Rectal smooth muscle tissue (tissue), 1 donor: ENCODE measurements around the gene TMEM253.

ENCODE experiments used
- H3K27ac ChIP-seq: one replicate; pipeline ENCODE4 v1.7.0; 2013; ENCODE audit warnings: low read depth, low read length, inconsistent platforms
- H3K27me3 ChIP-seq: one replicate; pipeline ENCODE4 v1.7.0; 2013; ENCODE audit warnings: low read length; ENCODE audit not compliant: control insufficient read depth, insufficient read depth
- H3K36me3 ChIP-seq: one replicate; pipeline ENCODE4 v1.7.0; 2013; ENCODE audit warnings: low read length; ENCODE audit not compliant: control insufficient read depth, insufficient read depth
- H3K4me1 ChIP-seq: one replicate; pipeline ENCODE4 v1.7.0; 2013; ENCODE audit warnings: low read length; ENCODE audit not compliant: control insufficient read depth, insufficient read depth
- H3K4me3 ChIP-seq: one replicate; pipeline ENCODE4 v1.7.0; 2013; ENCODE audit warnings: low read length
- H3K9ac ChIP-seq: one replicate; pipeline ENCODE4 v1.7.0; 2013; ENCODE audit warnings: low read length

Gene TMEM253

GRCh38 chr14:21100931-21101330 lies at the start of gene TMEM253:
Gene TMEM253, plus strand, starts transcription at chr14:21101066. Its CDS starts 278 bp downstream, at chr14:21101344.
- Histone ChIP-seq H3K9ac (peak within 1 kb of the TSS; percentile 11), H3K4me3 (peak within 1 kb of the TSS; percentile 1), H3K4me1 (peaks cover 28% of the 10 kb centered on the region), H3K27ac (peak within 1 kb of the TSS; percentile 92), H3K27me3 (no peaks in the 10 kb centered on the region), H3K36me3 (no peaks in the 10 kb centered on the region)

GRCh38 chr14:21053184-21054122 lies 47.4 kb upstream of the TMEM253 start:
- H3K9ac ChIP-seq, result no peak overlapping the region
- no peaks in the 10 kb centered on the region for H3K27me3 ChIP-seq
- no peak overlapping the region for H3K27ac ChIP-seq
- no peaks in the 10 kb centered on the region for H3K36me3 ChIP-seq
- H3K4me3 ChIP-seq, result no peak overlapping the region
- no peaks in the 10 kb centered on the region for H3K4me1 ChIP-seq

GRCh38 chr14:21054123-21054767 lies 46.6 kb upstream of the TMEM253 start:
- no peaks in the 10 kb centered on the region for H3K27me3 ChIP-seq
- no peak overlapping the region for H3K9ac ChIP-seq
- H3K27ac ChIP-seq, result no peak overlapping the region
- no peak overlapping the region for H3K4me3 ChIP-seq
- no peaks in the 10 kb centered on the region for H3K36me3 ChIP-seq
- H3K4me1 ChIP-seq, result no peaks in the 10 kb centered on the region

- no peaks in the 10 kb centered on the region for H3K36me3 ChIP-seq
- H3K27ac ChIP-seq, result no peak overlapping the region
- no peak overlapping the region for H3K9ac ChIP-seq
These were observed 46.1 kb upstream of the TMEM253 start for GRCh38 chr14:21054768-21055145.

GRCh38 chr14:21055432-21056117 lies 45.3 kb upstream of the TMEM253 start:
- no peak overlapping the region for H3K9ac ChIP-seq
- H3K4me3 ChIP-seq, result no peak overlapping the region
- H3K27ac ChIP-seq, result no peak overlapping the region

More at GRCh38 chr14:21054768-21055145, 46.1 kb upstream of the TMEM253 start:
- H3K4me3 ChIP-seq, result no peak overlapping the region
- H3K27me3 ChIP-seq, result no peaks in the 10 kb centered on the region
- no peaks in the 10 kb centered on the region for H3K4me1 ChIP-seq

DNA sequence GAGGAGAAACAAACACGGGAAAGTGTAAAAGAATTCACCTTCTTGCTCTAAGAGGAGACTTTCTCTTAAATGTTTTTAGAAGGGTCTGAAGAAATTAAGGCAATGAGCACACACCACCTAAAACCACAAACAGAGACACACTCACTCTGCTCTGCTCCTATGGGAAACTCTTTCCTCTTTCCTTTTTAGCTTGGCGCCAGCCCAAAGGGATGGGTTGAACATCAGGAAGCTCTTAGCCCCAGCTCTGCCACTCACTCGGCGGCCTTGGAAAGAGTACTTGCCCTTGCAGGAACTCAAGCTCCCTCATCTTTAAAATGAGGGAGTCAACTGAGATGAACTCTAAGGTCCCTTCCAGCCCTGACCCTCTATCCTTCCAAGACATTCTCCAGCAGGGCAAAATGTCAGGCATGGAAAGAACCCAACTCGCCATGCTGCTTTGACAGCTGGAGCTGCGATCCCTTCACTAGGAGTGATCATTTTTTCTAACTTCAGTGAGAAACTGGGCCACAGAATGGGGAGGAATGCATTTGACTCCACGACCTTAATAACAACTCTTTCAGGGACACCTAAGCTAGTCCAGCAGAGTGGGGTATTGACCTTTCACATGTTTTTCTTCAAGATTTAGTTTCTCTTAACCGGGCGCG lies 44.2 kb upstream of the TMEM253 start:
- Histone ChIP-seq H3K27me3 (no peaks in the 10 kb centered on the region), H3K27ac (no peak overlapping the region), H3K36me3 (no peaks in the 10 kb centered on the region), H3K4me3 (no peak overlapping the region), H3K4me1 (no peaks in the 10 kb centered on the region), H3K9ac (no peak overlapping the region)

More at GRCh38 chr14:21055432-21056117, 45.3 kb upstream of the TMEM253 start:
- H3K36me3 ChIP-seq, result no peaks in the 10 kb centered on the region
- no peaks in the 10 kb centered on the region for H3K27me3 ChIP-seq
- no peaks in the 10 kb centered on the region for H3K4me1 ChIP-seq

- H3K27ac ChIP-seq, result no peak within 1 kb of the TSS
- H3K4me1 ChIP-seq, result peaks cover 1% of the 10 kb centered on the region
- no peak within 1 kb of the TSS for H3K4me3 ChIP-seq
- no peaks in the 10 kb centered on the region for H3K27me3 ChIP-seq
- H3K9ac ChIP-seq, result no peak within 1 kb of the TSS
- H3K36me3 ChIP-seq, result no peaks in the 10 kb centered on the region
These were observed 42.8 kb upstream of the TMEM253 start, which contains the start of gene RNASE8 for GRCh38 chr14:21057803-21058675. Gene RNASE8, plus strand, starts transcription at chr14:21057822. Its CDS starts 71 bp downstream, at chr14:21057893.

- Histone ChIP-seq H3K4me1 (peaks cover 2% of the 10 kb centered on the region), H3K4me3 (no peak overlapping the region), H3K27me3 (no peaks in the 10 kb centered on the region), H3K36me3 (no peaks in the 10 kb centered on the region), H3K9ac (no peak overlapping the region), H3K27ac (no peak overlapping the region)
These were observed 42.0 kb upstream of the TMEM253 start for GRCh38 chr14:21058903-21059302.

- H3K4me1 ChIP-seq, result peaks cover 2% of the 10 kb centered on the region
- no peak overlapping the region for H3K27ac ChIP-seq
- peak overlapping the region; percentile 22 for H3K4me3 ChIP-seq
- H3K27me3 ChIP-seq, result no peaks in the 10 kb centered on the region
- H3K36me3 ChIP-seq, result no peaks in the 10 kb centered on the region
- H3K9ac ChIP-seq, result no peak overlapping the region
These were observed 40.8 kb upstream of the TMEM253 start for GRCh38 chr14:21059842-21060613.

DNA sequence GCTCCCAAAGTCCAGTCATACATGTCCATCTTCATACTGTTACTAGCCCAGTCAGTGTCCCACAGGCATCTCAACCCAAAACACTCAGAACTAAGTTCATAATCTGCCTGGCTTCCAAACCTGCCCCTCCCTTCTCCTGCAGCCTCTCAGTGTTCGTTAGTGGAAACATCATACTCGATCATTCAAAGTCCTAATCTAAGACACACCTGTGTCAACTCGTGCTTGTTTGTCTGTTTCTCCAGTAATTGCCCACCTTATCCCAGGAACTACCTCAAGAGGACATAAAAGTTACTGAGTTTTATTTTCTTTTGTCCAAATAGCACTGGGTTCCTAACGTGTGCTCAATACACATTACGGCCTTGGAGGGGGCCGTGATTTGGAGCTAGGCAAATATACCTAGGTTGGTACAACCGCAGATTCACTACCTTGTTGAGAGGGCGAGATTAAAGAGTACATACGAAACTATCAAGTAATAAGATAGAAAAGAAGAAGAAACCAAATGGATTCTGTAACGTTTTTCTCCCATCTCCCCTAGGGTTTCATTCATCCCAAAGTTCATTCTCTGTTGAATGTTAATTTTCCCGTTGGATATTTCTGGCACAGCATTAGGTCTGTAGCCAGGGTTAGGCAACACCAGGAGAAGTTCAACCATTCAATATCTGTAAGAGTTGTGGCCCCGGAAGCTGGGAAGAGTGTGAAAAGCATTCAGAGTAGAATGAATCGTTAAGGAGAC lies 40.1 kb upstream of the TMEM253 start:
- Histone ChIP-seq H3K4me1 (peaks cover 2% of the 10 kb centered on the region), H3K4me3 (no peak overlapping the region), H3K27ac (no peak overlapping the region), H3K27me3 (no peaks in the 10 kb centered on the region), H3K9ac (no peak overlapping the region), H3K36me3 (no peaks in the 10 kb centered on the region)
